AG04450 (cell line): ENCODE measurements around the gene HERC3. TPM values are rescaled to one million over a fixed set of nuclear protein-coding genes. Genes with fewer than 3 reads are reported as not detected.

Source experiments
- CTCF ChIA-PET: fragments of 300-600, 350-600 bp; formaldehyde crosslinking; extraction: SDS; loops from one replicate; lab custom pipeline; 2022; ENCODE audit warnings: antibody characterized with exemption, inconsistent platforms; lab: Charles Lee
- POLR2A ChIA-PET: fragments of 350-600 bp; formaldehyde crosslinking; extraction: SDS; loops from one replicate; lab custom pipeline; 2021; ENCODE audit warnings: antibody characterized with exemption, inconsistent platforms; lab: Yijun Ruan, JAX
- DNase-seq: peaks from one replicate; pipeline ENCODE4 v3.0.0-alpha.2; 2011; ENCODE audit warnings: low read depth, low spot score
- H3K27ac ChIP-seq: one replicate; pipeline ENCODE4 v1.5.1; 2012; ENCODE audit warnings: low read depth, low read length, control low read depth
- H3K27me3 ChIP-seq: one replicate; pipeline ENCODE4 v1.6.0; 2012; ENCODE audit warnings: low read length; ENCODE audit not compliant: control insufficient read depth, insufficient read depth
- H3K4me3 ChIP-seq: 2 replicates; pipeline ENCODE4 v1.5.1; 2011; ENCODE audit warnings: mild to moderate bottlenecking, low read depth, low read length, control low read depth
- H3K9me3 ChIP-seq: 2 replicates; pipeline ENCODE4 v1.5.1; 2012; ENCODE audit warnings: low read length; ENCODE audit not compliant: control insufficient read depth, insufficient read depth
- CTCF ChIP-seq: IDR thresholded peaks from 2 replicates; pipeline ENCODE4 v1.5.1; 2011; ENCODE audit warnings: low read depth, low read length, control low read depth, inconsistent platforms
- polyA plus RNA-seq: library from polyadenylated mRNA; depleted of rRNA; stranded (reverse); fragments of >200 nt; gene quantifications from 2 replicates; pipeline ENCODE4 v1.2.3, GENCODE V29; 2011

HERC3 gene
- polyA plus RNA-seq, 1 experiment, result 10.3 TPM

GRCh38 chr4:88729146-88729760, 137.0 kb downstream of the HERC3 start:
- H3K27me3 ChIP-seq, result no peaks in the 10 kb centered on the region
- CTCF ChIA-PET, result interaction anchor here (0.6 to 1.1 kb wide), 2 partner anchors 23 to 56 kb away, joined by 3 to 4 read pairs; no protein-coding TSS in a partner anchor
- no peak overlapping the region for H3K27ac ChIP-seq
- DNase-seq, result no peak
- H3K9me3 ChIP-seq, result no peaks in the 10 kb centered on the region
- H3K4me3 ChIP-seq, result no peak overlapping the region
- POLR2A ChIA-PET, result no interaction called here
- no peak for TF ChIP-seq CTCF

- TF ChIP-seq CTCF, result no peak
- DNase-seq, result no peak
- no peaks in the 10 kb centered on the region for H3K9me3 ChIP-seq
- H3K27ac ChIP-seq, result no peak overlapping the region
- H3K4me3 ChIP-seq, result no peak overlapping the region
- POLR2A ChIA-PET, result no interaction called here
- CTCF ChIA-PET, result interaction anchor here (1.0 kb wide), 1 partner anchor 293 kb away, joined by 3 read pairs; no protein-coding TSS in a partner anchor
- H3K27me3 ChIP-seq, result no peaks in the 10 kb centered on the region
Measured at GRCh38 chr4:88730811-88731210, 138.5 kb downstream of the HERC3 start.

GRCh38 chr4:88731381-88731780, 139.1 kb downstream of the HERC3 start:
- TF ChIP-seq CTCF, result no peak
- H3K27ac ChIP-seq, result no peak overlapping the region
- H3K9me3 ChIP-seq, result no peaks in the 10 kb centered on the region
- H3K27me3 ChIP-seq, result no peaks in the 10 kb centered on the region
- ChIA-PET CTCF (no interaction called here), POLR2A (no interaction called here)
- no peak for DNase-seq
- H3K4me3 ChIP-seq, result no peak overlapping the region

- no peak for TF ChIP-seq CTCF
Measured at GRCh38 chr4:88732714-88733368, 140.6 kb downstream of the HERC3 start.

GRCh38 chr4:88734403-88734949, 142.2 kb downstream of the HERC3 start:
- ChIA-PET POLR2A (no interaction called here), CTCF (interaction anchor here (1.4 to 1.8 kb wide), 2 partner anchors 195 to 289 kb away, joined by 6 read pairs; no protein-coding TSS in a partner anchor)
- Histone ChIP-seq H3K9me3 (no peaks in the 10 kb centered on the region), H3K4me3 (no peak overlapping the region), H3K27me3 (no peaks in the 10 kb centered on the region), H3K27ac (no peak overlapping the region)
- no peak for TF ChIP-seq CTCF
- DNase-seq, result no peak

More at GRCh38 chr4:88732714-88733368, 140.6 kb downstream of the HERC3 start:
- Histone ChIP-seq H3K4me3 (no peak overlapping the region), H3K9me3 (no peaks in the 10 kb centered on the region), H3K27me3 (no peaks in the 10 kb centered on the region), H3K27ac (no peak overlapping the region)
- ChIA-PET POLR2A (no interaction called here), CTCF (interaction anchor here (1.4 kb wide), 1 partner anchor 193 kb away, joined by 4 read pairs; no protein-coding TSS in a partner anchor)
- DNase-seq, result no peak
